Breast epithelium (tissue), 4 donors: ENCODE results near the gene CPHXL2. TPM values are rescaled to one million over a fixed set of nuclear protein-coding genes. Genes with fewer than 3 reads are reported as not detected.

Experiments
- DNase-seq, 2 donors: peaks; one replicate each; pipeline ENCODE4 v3.0.0-alpha.2; 2019; ENCODE audit warnings: low spot score in 2 of 2
- H3K27ac ChIP-seq, 2 donors: fragments of 200-600 bp; sonication (generic) in 1 of 2; one replicate each; pipeline ENCODE4 v1.5.1; 2016 to 2019; ENCODE audit warnings: mild to moderate bottlenecking in 1 of 2
- H3K27me3 ChIP-seq, 2 donors: fragments of 200-600 bp; sonication (generic) in 1 of 2; one replicate each; pipeline versions ENCODE4 v1.5.1 to v1.6.0; 2017 to 2019; ENCODE audit warnings: control low read depth in 1 of 2, mild to moderate bottlenecking in 1 of 2
- H3K36me3 ChIP-seq: fragments of 200-600 bp; one replicate; pipeline ENCODE4 v1.5.1; 2019
- H3K4me1 ChIP-seq, 2 donors: fragments of 200-600 bp; sonication (generic); one replicate each; pipeline ENCODE4 v1.5.1; 2016 to 2019; ENCODE audit warnings: control low read depth in 1 of 2
- H3K4me3 ChIP-seq, 3 donors: fragments of 200-600 bp; sonication (generic); 1 replicate in 2 of 3; 2 replicates in 1 of 3; pipeline ENCODE4 v1.5.1; 2016 to 2019; ENCODE audit warnings: mild to moderate bottlenecking in 3 of 3, moderate library complexity in 2 of 3
- H3K9me3 ChIP-seq, 2 donors: fragments of 200-600 bp; sonication (generic) in 1 of 2; one replicate each; pipeline ENCODE4 v1.5.1; 2016 to 2019; ENCODE audit warnings: control low read depth in 1 of 2
- CTCF ChIP-seq, 3 donors: fragments of 450-650 bp; IDR thresholded peaks; one replicate each; pipeline ENCODE4 v1.5.1; 2016 to 2017; ENCODE audit warnings: antibody characterized with exemption in 3 of 3, mild to moderate bottlenecking in 3 of 3, moderate library complexity in 3 of 3
- POLR2A ChIP-seq: fragments of 450-650 bp; IDR thresholded peaks from one replicate; pipeline ENCODE4 v1.6.1; 2016; ENCODE audit warnings: antibody characterized with exemption, mild to moderate bottlenecking, moderate library complexity
- POLR2AphosphoS5 ChIP-seq, 3 donors: sonication (generic); formaldehyde crosslinking; IDR thresholded peaks; one replicate each; pipeline ENCODE4 v1.6.1; 2017; ENCODE audit warnings: antibody characterized with exemption in 3 of 3
- intact Hi-C: fragments of 100-400 bp; cut with DNase I; formaldehyde crosslinking; loops from one replicate; pipeline ENCODE4 v1.15.1; 2023; ENCODE audit warnings: low total_unique reads
- total RNA-seq, 3 donors: library from RNA; depleted of rRNA; stranded (reverse); fragments of >200 nt; gene quantifications; one replicate each; pipeline ENCODE4 v1.1.0, GENCODE V29; 2016

CPHXL2 gene
- total RNA-seq, 3 donors from 2014 or later, result not detected

GRCh38 chr16:75626806-75627205, 50.0 kb downstream of the CPHXL2 start:
- Histone ChIP-seq H3K27me3 (no peaks in the 10 kb centered on the region), H3K4me1 (peaks cover 0 to 6% of the 10 kb centered on the region in 2 donors), H3K36me3 (peaks cover 21% of the 10 kb centered on the region), H3K4me3 (no peak overlapping the region), H3K27ac (no peak overlapping the region), H3K9me3 (no peaks in the 10 kb centered on the region)
- intact Hi-C loops, result no loop called here
- TF ChIP-seq CTCF (IDR thresholded peaks at IDR 0.05) (no peak), POLR2AphosphoS5 (IDR thresholded peaks at IDR 0.05) (no peak), POLR2A (no peak)
- DNase-seq, result no peak

GRCh38 chr16:75624921-75625334, 51.9 kb downstream of the CPHXL2 start:
- no peak for DNase-seq
- TF ChIP-seq CTCF (IDR thresholded peaks at IDR 0.05) (no peak), POLR2AphosphoS5 (IDR thresholded peaks at IDR 0.05) (no peak), POLR2A (no peak)
- H3K27me3 ChIP-seq, result no peaks in the 10 kb centered on the region
- peaks cover 12% of the 10 kb centered on the region for H3K36me3 ChIP-seq
- peaks cover 0 to 11% of the 10 kb centered on the region in 2 donors for H3K4me1 ChIP-seq
- H3K9me3 ChIP-seq, result no peaks in the 10 kb centered on the region
- intact Hi-C loops, result no loop called here
- no peak overlapping the region for H3K4me3 ChIP-seq
- H3K27ac ChIP-seq, result no peak overlapping the region

- intact Hi-C loops, result no loop called here
Observed at GRCh38 chr16:75622761-75623605, 53.8 kb downstream of the CPHXL2 start, which contains the start of gene ADAT1. ADAT1 (minus strand) TSS chr16:75623281; CDS start chr16:75620799, 2,482 bp downstream.

GRCh38 chr16:75621170-75621477, 55.7 kb downstream of the CPHXL2 start:
- Histone ChIP-seq H3K27me3 (no peaks in the 10 kb centered on the region), H3K4me1 (peaks cover 0 to 11% of the 10 kb centered on the region in 2 donors), H3K36me3 (no peaks in the 10 kb centered on the region), H3K27ac (no peak overlapping the region), H3K4me3 (no peak overlapping the region), H3K9me3 (no peaks in the 10 kb centered on the region)
- no peak for DNase-seq
- intact Hi-C loops, result no loop called here
- TF ChIP-seq POLR2AphosphoS5 (IDR thresholded peaks at IDR 0.05), result no peak
- TF ChIP-seq CTCF (IDR thresholded peaks at IDR 0.05), result no peak
- no peak for TF ChIP-seq POLR2A

More at GRCh38 chr16:75622761-75623605, 53.8 kb downstream of the CPHXL2 start, which contains the start of gene ADAT1:
- H3K9me3 ChIP-seq, result no peaks in the 10 kb centered on the region
- no peaks in the 10 kb centered on the region for H3K36me3 ChIP-seq
- peaks cover 0 to 11% of the 10 kb centered on the region in 2 donors for H3K4me1 ChIP-seq
- TF ChIP-seq CTCF (IDR thresholded peaks at IDR 0.05), result no peak
- TF ChIP-seq POLR2A, result peak; percentile 64
- TF ChIP-seq POLR2AphosphoS5 (IDR thresholded peaks at IDR 0.05), result peak; percentile 1 to 93 (median 85)
- no peaks in the 10 kb centered on the region for H3K27me3 ChIP-seq
- peak within 1 kb of the TSS; percentile 63 to 82 (median 75) for H3K4me3 ChIP-seq
- DNase-seq, result peak; percentile 97 to 98
- peak within 1 kb of the TSS; percentile 94 to 96 for H3K27ac ChIP-seq
